Upper lobe of right lung (tissue), 1 donor: Measurements from ENCODE around the gene PTGER1. TPM values are rescaled to one million over a fixed set of nuclear protein-coding genes. Genes with fewer than 3 reads are reported as not detected.
A peak's percentile ranks its signal among the peaks of the same experiment; 100 is the strongest.

Experiments used
- ATAC-seq: fragments of 200-7000 bp; cut with Tn5 transposase; one replicate; pipeline ENCODE4 v1.9.1; 2020; ENCODE audit warnings: mild to moderate bottlenecking, moderate library complexity
- DNase-seq: peaks from one replicate; pipeline ENCODE4 v3.0.0-alpha.2; 2020
- H3K27ac ChIP-seq: fragments of 200-600 bp; one replicate; pipeline ENCODE4 v1.8.0; 2022
- H3K27me3 ChIP-seq: fragments of 200-600 bp; one replicate; pipeline ENCODE4 v1.8.0; 2022; ENCODE audit warnings: mild to moderate bottlenecking
- H3K36me3 ChIP-seq: fragments of 200-600 bp; one replicate; pipeline ENCODE4 v1.8.0; 2022
- H3K4me1 ChIP-seq: fragments of 200-600 bp; one replicate; pipeline ENCODE4 v1.8.0; 2022
- H3K4me3 ChIP-seq: fragments of 200-600 bp; one replicate; pipeline ENCODE4 v1.8.0; 2022; ENCODE audit warnings: mild to moderate bottlenecking
- H3K9me3 ChIP-seq: fragments of 200-600 bp; one replicate; pipeline ENCODE4 v1.8.0; 2022
- intact Hi-C: fragments of 100-400 bp; cut with DNase I; formaldehyde crosslinking; loops from one replicate; pipeline ENCODE4 v1.11.0; 2022
- total RNA-seq: library from RNA; stranded (reverse); fragmentation: NEBNext Ultra II Directional; extraction: Animal tissue kit (Norgen Biotek cat#: 25700); gene quantifications from one replicate; pipeline ENCODE4 v1.2.1, GENCODE V29; 2021
- TF ChIP-seq, protein P1 (sequence below): fragments of 200-600 bp; IDR thresholded peaks from one replicate; pipeline ENCODE4 v1.8.0; 2022; ENCODE audit warnings: antibody characterized with exemption
- donor health status: DM: no; HTN: yes; CAD: no; lungs with severe emphysema.

The PTGER1 gene
- total RNA-seq, 1 donor from 2014 or later = 2.5 TPM

DNA sequence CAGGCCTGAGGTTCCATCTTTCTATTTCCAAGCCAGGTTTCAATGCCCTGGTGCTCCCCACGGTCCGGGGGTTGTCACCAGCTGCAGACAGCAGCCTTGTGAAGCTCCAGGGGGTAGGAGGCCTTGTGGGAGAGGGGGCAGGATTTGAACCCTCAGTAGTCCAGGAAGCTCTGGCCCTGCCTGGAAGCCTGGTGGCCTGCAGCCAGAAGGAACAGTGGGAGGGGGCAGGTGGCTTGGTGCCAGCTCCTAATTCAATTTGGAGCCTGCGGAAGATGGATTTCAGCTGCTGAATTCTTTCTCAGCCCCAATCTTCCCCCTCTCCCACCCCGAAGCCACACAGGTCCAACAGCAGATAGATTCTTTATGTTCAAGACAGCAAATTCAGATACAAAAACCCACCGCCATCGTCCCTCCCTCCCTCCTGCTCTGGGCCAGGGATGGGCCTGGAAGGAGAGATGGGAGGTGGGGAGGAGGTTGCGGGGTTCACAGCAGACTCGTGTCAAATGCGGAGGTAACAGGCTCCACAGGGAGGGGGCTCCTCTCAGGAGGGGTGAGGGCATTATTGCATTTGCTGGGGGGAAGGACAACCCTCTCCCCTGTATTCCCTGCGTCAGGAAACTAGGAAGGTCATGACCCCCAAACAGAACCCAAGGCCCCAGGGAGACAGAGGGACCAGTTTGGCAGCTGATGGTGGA lies 2.4 kb upstream of the PTGER1 start:
- H3K9me3 ChIP-seq = no peaks in the 10 kb centered on the region
- peaks cover 33% of the 10 kb centered on the region for H3K4me1 ChIP-seq
- DNase-seq (no peak), ATAC-seq (no peak)
- no peak overlapping the region for H3K4me3 ChIP-seq
- peaks cover 18% of the 10 kb centered on the region for H3K36me3 ChIP-seq
- intact Hi-C loops = no loop called here
- H3K27me3 ChIP-seq = no peaks in the 10 kb centered on the region
- TF ChIP-seq, protein P1, sequence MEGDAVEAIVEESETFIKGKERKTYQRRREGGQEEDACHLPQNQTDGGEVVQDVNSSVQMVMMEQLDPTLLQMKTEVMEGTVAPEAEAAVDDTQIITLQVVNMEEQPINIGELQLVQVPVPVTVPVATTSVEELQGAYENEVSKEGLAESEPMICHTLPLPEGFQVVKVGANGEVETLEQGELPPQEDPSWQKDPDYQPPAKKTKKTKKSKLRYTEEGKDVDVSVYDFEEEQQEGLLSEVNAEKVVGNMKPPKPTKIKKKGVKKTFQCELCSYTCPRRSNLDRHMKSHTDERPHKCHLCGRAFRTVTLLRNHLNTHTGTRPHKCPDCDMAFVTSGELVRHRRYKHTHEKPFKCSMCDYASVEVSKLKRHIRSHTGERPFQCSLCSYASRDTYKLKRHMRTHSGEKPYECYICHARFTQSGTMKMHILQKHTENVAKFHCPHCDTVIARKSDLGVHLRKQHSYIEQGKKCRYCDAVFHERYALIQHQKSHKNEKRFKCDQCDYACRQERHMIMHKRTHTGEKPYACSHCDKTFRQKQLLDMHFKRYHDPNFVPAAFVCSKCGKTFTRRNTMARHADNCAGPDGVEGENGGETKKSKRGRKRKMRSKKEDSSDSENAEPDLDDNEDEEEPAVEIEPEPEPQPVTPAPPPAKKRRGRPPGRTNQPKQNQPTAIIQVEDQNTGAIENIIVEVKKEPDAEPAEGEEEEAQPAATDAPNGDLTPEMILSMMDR = no peak
- peak overlapping the region; percentile 71 for H3K27ac ChIP-seq

DNA sequence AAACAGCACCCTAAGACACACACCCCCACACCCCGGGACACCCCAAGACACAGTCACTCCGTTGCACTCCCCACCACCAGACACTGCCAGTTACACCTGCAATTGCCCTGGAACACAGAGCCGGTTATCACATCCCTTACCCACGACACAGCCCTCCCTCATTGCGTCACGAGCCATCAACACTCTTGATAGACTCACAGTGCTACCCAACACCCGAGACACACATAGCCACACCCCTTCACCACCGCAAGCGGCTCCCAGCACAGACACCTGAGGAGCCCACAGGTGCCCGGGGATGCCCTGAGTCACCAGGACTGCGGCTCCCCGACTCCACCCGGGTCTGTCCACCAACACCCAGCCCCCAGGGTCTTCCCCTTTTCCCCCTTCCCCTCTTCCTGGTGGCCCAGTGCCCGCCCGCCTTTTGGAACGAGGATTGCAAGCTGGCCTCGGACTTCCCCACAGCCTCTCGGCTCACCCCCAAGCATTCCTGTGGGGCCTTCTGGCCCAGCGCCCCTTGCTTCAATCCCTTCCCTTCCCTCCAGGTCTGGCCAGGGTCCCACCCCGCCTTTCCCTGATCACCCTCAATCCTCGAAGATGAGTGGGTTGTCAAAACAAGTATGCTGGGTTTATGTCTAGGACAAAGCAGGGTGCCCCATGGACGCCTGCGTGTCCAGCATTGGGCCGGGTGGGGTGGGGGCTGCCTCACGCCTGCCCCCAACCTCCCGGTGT lies 1.7 kb upstream of the PTGER1 start:
- TF ChIP-seq, protein P1 = no peak
- Histone ChIP-seq H3K4me1 (peaks cover 40% of the 10 kb centered on the region), H3K27me3 (no peaks in the 10 kb centered on the region), H3K9me3 (no peaks in the 10 kb centered on the region), H3K27ac (peak overlapping the region; percentile 71), H3K36me3 (peaks cover 18% of the 10 kb centered on the region), H3K4me3 (no peak overlapping the region)
- intact Hi-C loops = no loop called here
- DNase-seq = no peak
- peak; percentile 9 for ATAC-seq

DNA sequence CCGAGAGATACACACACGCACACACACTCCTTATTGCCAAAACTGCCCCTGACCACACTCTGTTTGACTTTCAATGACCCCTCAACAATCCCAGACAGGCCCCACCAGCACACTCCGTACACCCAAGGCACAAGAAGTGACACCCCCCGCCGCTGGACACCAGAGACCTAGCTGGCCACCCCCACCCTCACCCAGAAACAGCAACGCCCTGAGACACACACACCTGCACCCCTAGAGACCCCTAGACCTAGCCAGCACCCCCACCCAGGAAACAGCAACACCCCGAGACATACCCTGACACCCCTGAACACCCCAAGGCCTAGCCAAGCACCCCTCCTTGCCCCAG lies 1.1 kb upstream of the PTGER1 start:
- no peak overlapping the region for H3K27ac ChIP-seq
- no peak overlapping the region for H3K4me3 ChIP-seq
- H3K9me3 ChIP-seq = no peaks in the 10 kb centered on the region
- intact Hi-C loops = no loop called here
- TF ChIP-seq, protein P1 = no peak
- peaks cover 21% of the 10 kb centered on the region for H3K36me3 ChIP-seq
- no peak for DNase-seq
- H3K27me3 ChIP-seq = no peaks in the 10 kb centered on the region
- H3K4me1 ChIP-seq = peaks cover 40% of the 10 kb centered on the region
- no peak for ATAC-seq

DNA sequence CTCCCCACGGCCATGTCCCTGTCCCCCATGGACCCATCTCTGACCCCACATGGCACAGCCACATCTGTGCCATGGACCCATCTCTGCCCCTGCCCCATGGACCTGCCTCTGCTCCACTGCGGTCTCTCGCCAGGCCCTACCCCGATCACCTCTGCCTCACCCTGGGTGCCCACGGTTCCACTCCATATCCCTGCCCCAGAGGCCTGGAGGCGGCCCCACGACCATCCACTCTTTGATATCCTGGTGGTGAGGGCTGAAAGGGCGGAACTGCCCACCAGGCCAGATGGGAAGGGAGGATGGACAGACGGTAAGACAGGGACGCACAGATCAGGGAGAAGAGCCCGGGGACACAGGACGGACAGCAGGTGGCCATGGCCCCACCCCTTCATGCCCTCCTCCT lies 327 bp downstream of the PTGER1 start:
- ATAC-seq (no peak), DNase-seq (no peak)
- Histone ChIP-seq H3K4me1 (peaks cover 34% of the 10 kb centered on the region), H3K36me3 (peaks cover 27% of the 10 kb centered on the region), H3K9me3 (no peaks in the 10 kb centered on the region), H3K4me3 (peak overlapping the region; percentile 4), H3K27me3 (no peaks in the 10 kb centered on the region), H3K27ac (no peak overlapping the region)
- TF ChIP-seq, protein P1 = no peak
- intact Hi-C loops = no loop called here

DNA sequence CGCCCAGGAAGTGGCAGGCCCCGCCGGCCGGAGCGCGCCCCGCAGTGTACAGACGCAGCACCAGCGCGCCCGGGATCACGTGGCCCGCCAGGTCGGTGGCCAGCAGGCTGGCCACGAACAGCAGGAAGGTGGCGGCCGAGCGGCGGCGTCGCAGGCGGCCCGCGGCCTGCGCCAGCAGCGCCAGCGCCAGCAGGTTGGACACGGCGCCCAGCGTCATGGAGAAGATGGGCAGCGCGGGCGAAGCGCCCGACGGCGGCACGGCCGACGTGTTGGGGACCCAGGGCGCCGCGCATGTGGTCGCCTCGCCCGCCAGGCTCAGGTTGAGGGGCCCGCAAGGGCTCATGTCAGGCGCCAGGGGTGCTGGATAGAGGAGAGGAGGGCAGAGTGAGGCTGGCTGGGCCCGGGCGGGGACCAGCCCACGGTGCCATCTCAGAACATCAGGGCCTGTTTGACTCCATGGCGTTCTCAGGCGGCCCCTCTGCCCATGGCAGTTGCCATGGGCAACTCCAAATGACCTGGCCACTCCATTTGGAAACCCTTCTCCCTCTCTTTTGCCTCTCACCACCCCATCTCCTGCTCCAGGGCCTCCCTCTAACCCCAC lies 1.1 kb downstream of the PTGER1 start:
- Histone ChIP-seq H3K27ac (no peak overlapping the region), H3K4me3 (no peak overlapping the region), H3K36me3 (peaks cover 32% of the 10 kb centered on the region), H3K9me3 (no peaks in the 10 kb centered on the region), H3K4me1 (peaks cover 33% of the 10 kb centered on the region), H3K27me3 (no peaks in the 10 kb centered on the region)
- intact Hi-C loops = no loop called here
- TF ChIP-seq, protein P1 = no peak
- ATAC-seq (peak; percentile 6), DNase-seq (peak; percentile 77)
